ENCODE measurements around the gene ASTE1. TPM values are rescaled to one million over a fixed set of nuclear protein-coding genes. Genes with fewer than 3 reads are reported as not detected.

ASTE1 gene
- total RNA-seq, 2 experiments from 2014 or later = 25.6 to 26.6 TPM

- no peak for ATAC-seq (ENCODE audit: poor library complexity)
- Histone ChIP-seq H3K27ac (ENCODE audit: low read depth in 1 of 2, low read length in 2 of 2) (no peak overlapping the region), H3K27me3 (ENCODE audit: control insufficient read depth in 1 of 2, insufficient read depth in 2 of 2, low read length in 2 of 2) (no peaks in the 10 kb centered on the region), H3K36me3 (ENCODE audit: insufficient read depth, low read length) (no peaks in the 10 kb centered on the region), H3K4me3 (ENCODE audit: low read length) (no peak overlapping the region), H3K4me1 (ENCODE audit: insufficient read depth, low read length) (no peaks in the 10 kb centered on the region), H3K9me3 (ENCODE audit: control insufficient read depth in 1 of 2, insufficient read depth in 1 of 2, low read length in 2 of 2) (no peaks in the 10 kb centered on the region)
- no peaks in the 10 kb centered on the region for H3K27me3 Mint-ChIP-seq
- H3K9me3 Mint-ChIP-seq = no peaks in the 10 kb centered on the region
- no peak overlapping the region for H3K4me3 Mint-ChIP-seq
- H3K27ac Mint-ChIP-seq = no peak overlapping the region
- no peak for TF ChIP-seq CTCF (IDR thresholded peaks at IDR 0.05)
- peaks cover 7% of the 10 kb centered on the region for H3K36me3 Mint-ChIP-seq (ENCODE audit: low read depth)
- ChIA-PET POLR2A (no interaction called here), CTCF (no interaction called here)
- no peaks in the 10 kb centered on the region for H3K4me1 Mint-ChIP-seq (ENCODE audit: low read depth)
- no peak for DNase-seq
- intact Hi-C loops (cut with DNase I, micrococcal nuclease) = no loop called here
Observed at GRCh38 chr3:131053043-131053859, 26.6 kb upstream of the ASTE1 start.

- intact Hi-C loops (cut with DNase I, micrococcal nuclease) = no loop called here
- CTCF ChIA-PET = no interaction called here
- no peak for ATAC-seq (ENCODE audit: poor library complexity)
Observed at GRCh38 chr3:131050001-131050400, 23.4 kb upstream of the ASTE1 start.

GRCh38 chr3:131048030-131048429, 21.4 kb upstream of the ASTE1 start:
- H3K4me3 Mint-ChIP-seq = no peak overlapping the region
- peaks cover 52% of the 10 kb centered on the region for H3K36me3 Mint-ChIP-seq (ENCODE audit: low read depth)
- ATAC-seq (ENCODE audit: poor library complexity) (no peak), DNase-seq (no peak)
- Histone ChIP-seq H3K27ac (ENCODE audit: low read depth in 1 of 2, low read length in 2 of 2) (no peak overlapping the region), H3K4me1 (ENCODE audit: insufficient read depth, low read length) (peaks cover 8% of the 10 kb centered on the region), H3K4me3 (ENCODE audit: low read length) (no peak overlapping the region), H3K27me3 (ENCODE audit: control insufficient read depth in 1 of 2, insufficient read depth in 2 of 2, low read length in 2 of 2) (no peaks in the 10 kb centered on the region), H3K9me3 (ENCODE audit: control insufficient read depth in 1 of 2, insufficient read depth in 1 of 2, low read length in 2 of 2) (peaks cover 0 to 16% of the 10 kb centered on the region in 2 experiments), H3K36me3 (ENCODE audit: insufficient read depth, low read length) (no peaks in the 10 kb centered on the region)
- H3K27ac Mint-ChIP-seq = no peak overlapping the region
- no peaks in the 10 kb centered on the region for H3K27me3 Mint-ChIP-seq
- H3K9me3 Mint-ChIP-seq = peaks cover 17% of the 10 kb centered on the region
- no peak for TF ChIP-seq CTCF (IDR thresholded peaks at IDR 0.05)
- H3K4me1 Mint-ChIP-seq (ENCODE audit: low read depth) = peaks cover 9% of the 10 kb centered on the region
- ChIA-PET POLR2A (no interaction called here), CTCF (no interaction called here)
- intact Hi-C loops (cut with DNase I, micrococcal nuclease) = no loop called here

More at GRCh38 chr3:131050001-131050400, 23.4 kb upstream of the ASTE1 start:
- H3K9me3 ChIP-seq (ENCODE audit: control insufficient read depth in 1 of 2, insufficient read depth in 1 of 2, low read length in 2 of 2) = peaks cover 0 to 9% of the 10 kb centered on the region in 2 experiments
- H3K9me3 Mint-ChIP-seq = peaks cover 5% of the 10 kb centered on the region
- H3K27me3 Mint-ChIP-seq = no peaks in the 10 kb centered on the region
- no peaks in the 10 kb centered on the region for H3K27me3 ChIP-seq (ENCODE audit: control insufficient read depth in 1 of 2, insufficient read depth in 2 of 2, low read length in 2 of 2)
- H3K27ac ChIP-seq (ENCODE audit: low read depth in 1 of 2, low read length in 2 of 2) = no peak overlapping the region
- peaks cover 32% of the 10 kb centered on the region for H3K36me3 Mint-ChIP-seq (ENCODE audit: low read depth)
- H3K4me3 Mint-ChIP-seq = no peak overlapping the region
- POLR2A ChIA-PET = no interaction called here
- no peak overlapping the region for H3K27ac Mint-ChIP-seq
- no peak for DNase-seq
- H3K4me1 Mint-ChIP-seq (ENCODE audit: low read depth) = no peaks in the 10 kb centered on the region
- H3K36me3 ChIP-seq (ENCODE audit: insufficient read depth, low read length) = no peaks in the 10 kb centered on the region
- no peak for TF ChIP-seq CTCF (IDR thresholded peaks at IDR 0.05)
- no peak overlapping the region for H3K4me3 ChIP-seq (ENCODE audit: low read length)
- peaks cover 7% of the 10 kb centered on the region for H3K4me1 ChIP-seq (ENCODE audit: insufficient read depth, low read length)

Measured in CD4-positive, alpha-beta T cell (primary cell).